Measurements from ENCODE around the gene MRFAP1L1.

MRFAP1L1 gene

GRCh38 chr4:6740347-6740746 lies 30.7 kb upstream of the MRFAP1L1 start:
- TF ChIP-seq LEF1 (IDR thresholded peaks at IDR 0.05; ENCODE audit: borderline replicate concordance) (no peak), FOXA1 (IDR thresholded peaks at IDR 0.05) (no peak), SUZ12 (IDR thresholded peaks at IDR 0.05) (no peak), CTBP1 (IDR thresholded peaks at IDR 0.05; ENCODE audit: borderline replicate concordance) (no peak), FOXK2 (IDR thresholded peaks at IDR 0.05) (no peak), NFRKB (IDR thresholded peaks at IDR 0.05) (no peak)
- CTCF ChIA-PET: no interaction called here
- POLR2A ChIA-PET: no interaction called here
- DNase-seq (ENCODE audit: extremely low spot score): no peak

- POLR2A ChIA-PET: no interaction called here
- TF ChIP-seq L3MBTL2 (conservative IDR thresholded peaks at IDR 0.05) (no peak), FOXM1 (IDR thresholded peaks at IDR 0.05; ENCODE audit: borderline replicate concordance) (no peak), FOXK2 (IDR thresholded peaks at IDR 0.05) (no peak)
- CTCF ChIA-PET: no interaction called here
Measured at GRCh38 chr4:6739920-6740319, 30.3 kb upstream of the MRFAP1L1 start.

GRCh38 chr4:6734165-6734786 lies 24.6 kb upstream of the MRFAP1L1 start:
- ChIA-PET CTCF (no interaction called here), POLR2A (interaction anchor here (1.6 kb wide), 1 partner anchor 175 kb away, joined by 3 read pairs; no protein-coding TSS in a partner anchor)
- no peak for TF ChIP-seq L3MBTL2 (conservative IDR thresholded peaks at IDR 0.05)
- no peak for TF ChIP-seq CTBP1 (IDR thresholded peaks at IDR 0.05; ENCODE audit: borderline replicate concordance)
- TF ChIP-seq ARNT (IDR thresholded peaks at IDR 0.05): no peak
- no peak for TF ChIP-seq BHLHE40 (IDR thresholded peaks at IDR 0.05; ENCODE audit: borderline replicate concordance)
- TF ChIP-seq NFRKB (IDR thresholded peaks at IDR 0.05): no peak
- TF ChIP-seq LEF1 (IDR thresholded peaks at IDR 0.05; ENCODE audit: borderline replicate concordance): no peak
- TF ChIP-seq FOXM1 (IDR thresholded peaks at IDR 0.05; ENCODE audit: borderline replicate concordance): no peak
- TF ChIP-seq ELF4 (IDR thresholded peaks at IDR 0.05): no peak
- TF ChIP-seq PKNOX1 (IDR thresholded peaks at IDR 0.05): no peak
- no peak for TF ChIP-seq SUZ12 (IDR thresholded peaks at IDR 0.05)
- no peak for TF ChIP-seq FOXK2 (IDR thresholded peaks at IDR 0.05)
- no peak for TF ChIP-seq FOXA1 (IDR thresholded peaks at IDR 0.05)
- no peak for TF ChIP-seq SP1 (IDR thresholded peaks at IDR 0.05)
- TF ChIP-seq ZNF384 (IDR thresholded peaks at IDR 0.05): no peak
- no peak for TF ChIP-seq TARDBP (IDR thresholded peaks at IDR 0.05)
- TF ChIP-seq HDGF (IDR thresholded peaks at IDR 0.05; ENCODE audit: borderline replicate concordance): no peak

More at GRCh38 chr4:6739920-6740319, 30.3 kb upstream of the MRFAP1L1 start:
- DNase-seq (ENCODE audit: extremely low spot score): no peak

GRCh38 chr4:6733358-6734164 lies 23.9 kb upstream of the MRFAP1L1 start:
- TF ChIP-seq ARNT (IDR thresholded peaks at IDR 0.05) (no peak), SUZ12 (IDR thresholded peaks at IDR 0.05) (no peak), ELF4 (IDR thresholded peaks at IDR 0.05) (no peak), ZNF384 (IDR thresholded peaks at IDR 0.05) (no peak), SP1 (IDR thresholded peaks at IDR 0.05) (no peak), CTBP1 (IDR thresholded peaks at IDR 0.05; ENCODE audit: borderline replicate concordance) (no peak), HDGF (IDR thresholded peaks at IDR 0.05; ENCODE audit: borderline replicate concordance) (no peak), BHLHE40 (IDR thresholded peaks at IDR 0.05; ENCODE audit: borderline replicate concordance) (no peak), FOXM1 (IDR thresholded peaks at IDR 0.05; ENCODE audit: borderline replicate concordance) (no peak), TARDBP (IDR thresholded peaks at IDR 0.05) (no peak)
- POLR2A ChIA-PET: no interaction called here
- CTCF ChIA-PET: no interaction called here

More at GRCh38 chr4:6734165-6734786, 24.6 kb upstream of the MRFAP1L1 start:
- no peak for DNase-seq (ENCODE audit: extremely low spot score)

GRCh38 chr4:6732441-6733357 lies 23.0 kb upstream of the MRFAP1L1 start:
- ChIA-PET POLR2A (no interaction called here), CTCF (no interaction called here)
- DNase-seq (ENCODE audit: extremely low spot score): no peak
- TF ChIP-seq ZNF384 (IDR thresholded peaks at IDR 0.05): no peak
- TF ChIP-seq SUZ12 (IDR thresholded peaks at IDR 0.05): no peak
- no peak for TF ChIP-seq TARDBP (IDR thresholded peaks at IDR 0.05)
- no peak for TF ChIP-seq FOXA1 (IDR thresholded peaks at IDR 0.05)
- no peak for TF ChIP-seq CTBP1 (IDR thresholded peaks at IDR 0.05; ENCODE audit: borderline replicate concordance)
- TF ChIP-seq FOXK2 (IDR thresholded peaks at IDR 0.05): no peak
- TF ChIP-seq LEF1 (IDR thresholded peaks at IDR 0.05; ENCODE audit: borderline replicate concordance): no peak
- no peak for TF ChIP-seq ELF4 (IDR thresholded peaks at IDR 0.05)
- no peak for TF ChIP-seq PKNOX1 (IDR thresholded peaks at IDR 0.05)
- no peak for TF ChIP-seq NFRKB (IDR thresholded peaks at IDR 0.05)
- no peak for TF ChIP-seq L3MBTL2 (conservative IDR thresholded peaks at IDR 0.05)
- no peak for TF ChIP-seq HDGF (IDR thresholded peaks at IDR 0.05; ENCODE audit: borderline replicate concordance)
- TF ChIP-seq ARNT (IDR thresholded peaks at IDR 0.05): no peak
- TF ChIP-seq BHLHE40 (IDR thresholded peaks at IDR 0.05; ENCODE audit: borderline replicate concordance): no peak
- TF ChIP-seq FOXM1 (IDR thresholded peaks at IDR 0.05; ENCODE audit: borderline replicate concordance): no peak
- no peak for TF ChIP-seq SP1 (IDR thresholded peaks at IDR 0.05)

More at GRCh38 chr4:6733358-6734164, 23.9 kb upstream of the MRFAP1L1 start:
- no peak for DNase-seq (ENCODE audit: extremely low spot score)

GRCh38 chr4:6731780-6732179 lies 22.1 kb upstream of the MRFAP1L1 start:
- CTCF ChIA-PET: no interaction called here
- TF ChIP-seq FOXA1 (IDR thresholded peaks at IDR 0.05) (no peak), PKNOX1 (IDR thresholded peaks at IDR 0.05) (no peak), L3MBTL2 (conservative IDR thresholded peaks at IDR 0.05) (no peak), TARDBP (IDR thresholded peaks at IDR 0.05) (no peak), ELF4 (IDR thresholded peaks at IDR 0.05) (no peak), FOXK2 (IDR thresholded peaks at IDR 0.05) (no peak), ARNT (IDR thresholded peaks at IDR 0.05) (no peak), HDGF (IDR thresholded peaks at IDR 0.05; ENCODE audit: borderline replicate concordance) (no peak), SUZ12 (IDR thresholded peaks at IDR 0.05) (no peak), CTBP1 (IDR thresholded peaks at IDR 0.05; ENCODE audit: borderline replicate concordance) (no peak)
- POLR2A ChIA-PET: no interaction called here
- DNase-seq (ENCODE audit: extremely low spot score): no peak

Data from HEK293T (cell line).